Endothelial cell of umbilical vein (primary cell): Measurements from ENCODE around the gene PITPNM1. TPM values are rescaled to one million over a fixed set of nuclear protein-coding genes. Genes with fewer than 3 reads are reported as not detected.
"Not testable (repeated sequence)": the region's sequence is repeated elsewhere in the genome, so short reads cannot be mapped to it uniquely, and the experiment has no call there.

Source experiments
- BruUV-seq: library from RNA; stranded (reverse); fragments of 400-500 nt; replicated peaks from 2 replicates; lab custom pipeline; 2021; lab: Mats Ljungman, UMichigan
- CTCF ChIA-PET: fragments of 300-600, 350-600 bp; sonication (Branson Sonifier 250); formaldehyde crosslinking; loops from one replicate; lab custom pipeline; 2021; ENCODE audit warnings: antibody characterized with exemption, inconsistent platforms; lab: Charles Lee
- POLR2A ChIA-PET: fragments of 300-600, 350-600 bp; sonication (Branson Sonifier 250); formaldehyde crosslinking; loops from one replicate; lab custom pipeline; 2021; ENCODE audit warnings: antibody characterized with exemption, inconsistent platforms; lab: Charles Lee
- DNase-seq: peaks from one replicate; pipeline ENCODE4 v3.0.0-alpha.2; 2011; ENCODE audit warnings: low read depth, low spot score
- FAIRE-seq: peaks from 2 replicates; lab custom pipeline; 2011; peaks lifted over from hg19 to GRCh38; lab: Jason Lieb, UNC
- H2AFZ ChIP-seq: 2 replicates; pipeline ENCODE4 v1.6.0; 2012; ENCODE audit warnings: low read depth, low read length, control low read depth, inconsistent platforms
- H3K27ac ChIP-seq: 2 replicates; pipeline ENCODE4 v1.5.1; 2011; ENCODE audit warnings: low read depth, mild to moderate bottlenecking, control low read depth, low read length, moderate library complexity; ENCODE audit not compliant: insufficient read depth
- H3K27me3 ChIP-seq, 2 experiments: 2 replicates each; pipeline versions ENCODE4 v1.6.0 to v1.6.1; 2011; ENCODE audit warnings: low read length in 2 of 2, mixed read lengths in 1 of 2; ENCODE audit not compliant: control insufficient read depth in 2 of 2, insufficient read depth in 2 of 2
- H3K36me3 ChIP-seq, 2 experiments: 2 replicates in 1 of 2; 3 replicates in 1 of 2; pipeline ENCODE4 v1.5.1; 2011; ENCODE audit warnings: low read length in 2 of 2, mild to moderate bottlenecking in 1 of 2, moderate library complexity in 1 of 2; ENCODE audit not compliant: control insufficient read depth in 2 of 2, insufficient read depth in 2 of 2; ENCODE audit errors: extremely low read depth in 1 of 2
- H3K4me1 ChIP-seq: 3 replicates; pipeline ENCODE4 v1.5.1; 2011; ENCODE audit warnings: mild to moderate bottlenecking, low read length; ENCODE audit not compliant: control insufficient read depth, insufficient read depth; ENCODE audit errors: extremely low read depth
- H3K4me2 ChIP-seq: 2 replicates; pipeline ENCODE4 v1.6.1; 2011; ENCODE audit warnings: low read length, control low read depth, mixed read lengths; ENCODE audit not compliant: insufficient read depth
- H3K4me3 ChIP-seq, 3 experiments: fragments of 200-600 bp in 1 of 3; sonication (generic), shearing (Covaris generic) in 1 of 3; replicated peaks in 1 of 3; 2 replicates each; pipeline ENCODE4 v1.5.1; 2011 to 2016; ENCODE audit warnings: control low read depth in 3 of 3, low read length in 3 of 3, mild to moderate bottlenecking in 2 of 3, inconsistent platforms in 1 of 3, low read depth in 1 of 3, moderate library complexity in 1 of 3; ENCODE audit not compliant: insufficient read depth in 1 of 3
- H3K79me2 ChIP-seq: 2 replicates; pipeline ENCODE4 v1.6.0; 2012; ENCODE audit warnings: low read length, inconsistent platforms; ENCODE audit not compliant: control insufficient read depth, insufficient read depth
- H3K9ac ChIP-seq: replicated peaks from 2 replicates; pipeline ENCODE3; 2011; ENCODE audit warnings: low read length, control low read depth; ENCODE audit not compliant: insufficient read depth; ENCODE audit errors: extremely low read depth
- H3K9me1 ChIP-seq: replicated peaks from 3 replicates; pipeline ENCODE4 v1.6.0; 2011; ENCODE audit warnings: mild to moderate bottlenecking, low read length; ENCODE audit not compliant: control insufficient read depth, insufficient read depth; ENCODE audit errors: extremely low read depth
- H3K9me3 ChIP-seq: replicated peaks from 2 replicates; pipeline ENCODE4 v1.5.1; 2012; ENCODE audit warnings: low read length, inconsistent platforms; ENCODE audit not compliant: control insufficient read depth, insufficient read depth
- H4K20me1 ChIP-seq: replicated peaks from 2 replicates; pipeline ENCODE3; 2011; ENCODE audit warnings: mild to moderate bottlenecking, low read length; ENCODE audit not compliant: control insufficient read depth, insufficient read depth; ENCODE audit errors: extremely low read depth
- EZH2 ChIP-seq: IDR thresholded peaks from 2 replicates; pipeline ENCODE4 v1.6.1; 2012; ENCODE audit warnings: borderline replicate concordance, low read depth, mild to moderate bottlenecking, moderate library complexity, low read length, inconsistent platforms; ENCODE audit not compliant: severe bottlenecking
- FOS ChIP-seq: IDR thresholded peaks from 2 replicates; pipeline ENCODE4 v1.6.1; 2011; ENCODE audit warnings: mild to moderate bottlenecking, low read length, moderate library complexity, borderline replicate concordance; ENCODE audit not compliant: insufficient read depth
- GATA2 ChIP-seq: IDR thresholded peaks from 2 replicates; pipeline ENCODE4 v1.7.0; 2011; ENCODE audit warnings: low read depth, mild to moderate bottlenecking, moderate library complexity, mixed read lengths, low read length; ENCODE audit not compliant: insufficient read length, insufficient read depth
- JUN ChIP-seq: IDR thresholded peaks from 2 replicates; pipeline ENCODE4 v1.6.1; 2011; ENCODE audit warnings: borderline replicate concordance, low read depth; ENCODE audit not compliant: insufficient read length, insufficient read depth
- MYC ChIP-seq: IDR thresholded peaks from one replicate; pipeline ENCODE4 v1.6.1; 2011; ENCODE audit warnings: mild to moderate bottlenecking, low read depth, low read length
- POLR2A ChIP-seq: IDR thresholded peaks from 2 replicates; pipeline ENCODE4 v1.6.1; 2012; ENCODE audit warnings: low read depth, mild to moderate bottlenecking, control low read depth, low read length
- POLR2AphosphoS5 ChIP-seq: IDR thresholded peaks from 2 replicates; pipeline ENCODE4 v1.6.1; 2012; ENCODE audit warnings: low read depth, mild to moderate bottlenecking, control low read depth, low read length, moderate library complexity; ENCODE audit not compliant: insufficient read depth
- dilution Hi-C: fragments of 300-500 bp; cut with MboI; formaldehyde crosslinking; loops from one replicate; pipeline ENCODE4 v1.15.0; 2019; ENCODE audit warnings: low sequenced_read_pairs; ENCODE audit not compliant: extremely low pct_ligation_motif_present
- intact Hi-C: fragments of 100-400 bp; cut with micrococcal nuclease; formaldehyde crosslinking; loops from one replicate; pipeline ENCODE4 v1.10.0; 2022
- polyA plus RNA-seq, 4 experiments: library from polyadenylated mRNA; depleted of rRNA in 3 of 4; stranded (reverse) in 3 of 4; unstranded in 1 of 4; fragments of >200 nt; gene quantifications; 2 replicates each; pipeline versions ENCODE4 v1.2.1 to v1.2.3, GENCODE V29; 2011 to 2012; ENCODE audit warnings: missing spikeins in 1 of 4
- total RNA-seq: library from RNA; stranded (reverse); gene quantifications from 2 replicates; pipeline ENCODE4 v1.2.3, GENCODE V29; 2021
- TF ChIP-seq, protein P1 (sequence below): IDR thresholded peaks from 2 replicates; pipeline ENCODE4 v1.6.1; 2011; ENCODE audit not compliant: insufficient read depth, insufficient read length
- TF ChIP-seq, protein P2 (sequence below), 2 donors: IDR thresholded peaks; 1 replicate in 1 of 2; 2 replicates in 1 of 2; pipeline ENCODE4 v1.5.1; 2011; ENCODE audit warnings: low read length in 2 of 2, mild to moderate bottlenecking in 2 of 2, moderate library complexity in 2 of 2, control low read depth in 1 of 2, inconsistent platforms in 1 of 2, low read depth in 1 of 2; ENCODE audit not compliant: insufficient read depth in 1 of 2; ENCODE audit errors: extremely low read depth in 1 of 2

Gene PITPNM1
- total and polyA plus RNA-seq, 2 donors (not counting 3 experiments of a cell fraction or from before 2014, with no cell fraction given): 16.5 to 26.4 TPM

DNA sequence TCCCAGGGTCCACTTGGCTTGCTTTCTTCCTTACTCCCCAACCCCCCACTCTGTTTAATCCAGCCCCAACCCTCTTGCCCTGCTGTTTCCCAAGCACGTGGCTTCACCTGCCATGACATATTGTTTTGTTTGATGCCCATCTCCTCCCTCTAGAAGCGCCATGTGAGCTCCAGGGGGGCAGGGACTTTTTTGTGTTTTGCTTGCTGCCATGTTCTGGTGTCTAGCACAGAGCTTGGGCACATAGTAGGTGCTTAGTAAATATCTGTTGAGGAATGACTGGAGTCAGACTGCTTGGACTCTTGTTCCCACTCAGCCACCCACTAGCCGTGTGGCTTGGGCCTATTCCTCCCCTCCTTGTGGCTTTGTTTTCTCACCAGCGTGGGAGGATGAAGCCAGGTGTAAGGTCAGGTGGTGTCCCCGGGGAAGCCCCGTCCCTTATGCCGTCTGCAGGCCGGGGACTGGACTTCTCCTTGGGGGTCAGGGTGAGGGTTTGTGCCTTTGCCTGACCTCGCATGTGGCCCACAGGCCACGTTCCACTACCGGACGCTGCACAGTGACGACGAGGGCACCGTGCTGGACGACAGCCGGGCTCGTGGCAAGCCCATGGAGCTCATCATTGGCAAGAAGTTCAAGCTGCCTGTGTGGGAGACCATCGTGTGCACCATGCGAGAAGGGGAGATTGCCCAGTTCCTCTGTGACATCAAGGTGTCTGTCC lies 18.5 kb downstream of the PITPNM1 start:
- no peak overlapping the region for H3K27ac ChIP-seq
- H3K9me3 ChIP-seq: no peaks in the 10 kb centered on the region
- no peak overlapping the region for H3K9ac ChIP-seq
- no peaks in the 10 kb centered on the region for H3K4me1 ChIP-seq
- no peak overlapping the region for H3K4me3 ChIP-seq
- no peak for DNase-seq
- TF ChIP-seq, protein P1, sequence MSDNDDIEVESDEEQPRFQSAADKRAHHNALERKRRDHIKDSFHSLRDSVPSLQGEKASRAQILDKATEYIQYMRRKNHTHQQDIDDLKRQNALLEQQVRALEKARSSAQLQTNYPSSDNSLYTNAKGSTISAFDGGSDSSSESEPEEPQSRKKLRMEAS: no peak
- no peak for TF ChIP-seq POLR2AphosphoS5
- no peak for TF ChIP-seq JUN
- no peak for TF ChIP-seq POLR2A
- TF ChIP-seq FOS: no peak
- no peak for TF ChIP-seq GATA2
- no peak for TF ChIP-seq MYC
- TF ChIP-seq, protein P2, sequence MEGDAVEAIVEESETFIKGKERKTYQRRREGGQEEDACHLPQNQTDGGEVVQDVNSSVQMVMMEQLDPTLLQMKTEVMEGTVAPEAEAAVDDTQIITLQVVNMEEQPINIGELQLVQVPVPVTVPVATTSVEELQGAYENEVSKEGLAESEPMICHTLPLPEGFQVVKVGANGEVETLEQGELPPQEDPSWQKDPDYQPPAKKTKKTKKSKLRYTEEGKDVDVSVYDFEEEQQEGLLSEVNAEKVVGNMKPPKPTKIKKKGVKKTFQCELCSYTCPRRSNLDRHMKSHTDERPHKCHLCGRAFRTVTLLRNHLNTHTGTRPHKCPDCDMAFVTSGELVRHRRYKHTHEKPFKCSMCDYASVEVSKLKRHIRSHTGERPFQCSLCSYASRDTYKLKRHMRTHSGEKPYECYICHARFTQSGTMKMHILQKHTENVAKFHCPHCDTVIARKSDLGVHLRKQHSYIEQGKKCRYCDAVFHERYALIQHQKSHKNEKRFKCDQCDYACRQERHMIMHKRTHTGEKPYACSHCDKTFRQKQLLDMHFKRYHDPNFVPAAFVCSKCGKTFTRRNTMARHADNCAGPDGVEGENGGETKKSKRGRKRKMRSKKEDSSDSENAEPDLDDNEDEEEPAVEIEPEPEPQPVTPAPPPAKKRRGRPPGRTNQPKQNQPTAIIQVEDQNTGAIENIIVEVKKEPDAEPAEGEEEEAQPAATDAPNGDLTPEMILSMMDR (IDR thresholded peaks at IDR 0.05; ENCODE audit: extremely low read depth in 1 of 2, insufficient read depth in 1 of 2, low read depth in 1 of 2, low read length in 2 of 2): no peak
- no peak for TF ChIP-seq EZH2
- H3K36me3 ChIP-seq: peaks cover 0 to 9% of the 10 kb centered on the region in 2 experiments
- POLR2A ChIA-PET: no interaction called here
- dilution Hi-C loops: no loop called here
- H3K9me1 ChIP-seq: no peaks in the 10 kb centered on the region
- H3K4me2 ChIP-seq: no peak overlapping the region
- H2AFZ ChIP-seq: no peak overlapping the region
- H4K20me1 ChIP-seq: no peaks in the 10 kb centered on the region
- FAIRE-seq: no peak
- H3K79me2 ChIP-seq: no peaks in the 10 kb centered on the region
- BruUV-seq: no TSS peak
- intact Hi-C loops: no loop called here
- H3K27me3 ChIP-seq: no peaks in the 10 kb centered on the region
- CTCF ChIA-PET: no interaction called here

DNA sequence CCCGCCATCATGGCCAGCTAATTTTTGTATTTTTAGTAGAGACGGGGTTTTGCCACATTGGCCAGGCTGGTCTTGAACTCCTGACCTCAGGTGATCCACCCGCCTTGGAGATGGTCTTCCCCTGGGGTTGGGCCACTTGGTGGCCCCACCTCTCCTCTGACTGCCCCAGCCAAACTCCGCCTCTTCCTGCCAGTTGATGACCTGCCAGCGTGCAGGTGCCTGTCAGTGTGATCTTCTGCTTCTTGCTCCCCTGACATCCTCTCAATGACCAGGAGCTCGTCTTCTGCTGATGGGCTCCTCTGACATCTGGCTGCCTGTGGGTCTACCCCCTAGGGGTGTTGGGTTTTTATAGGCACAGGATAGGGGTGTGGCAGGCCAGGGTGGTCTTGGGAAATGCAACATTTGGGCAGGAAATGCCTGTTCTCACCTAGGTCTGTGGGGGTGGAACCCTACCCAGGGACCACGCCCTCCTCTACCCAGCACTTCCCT lies 19.2 kb downstream of the PITPNM1 start:
- POLR2A ChIA-PET: interaction anchor here (0.7 kb wide), 1 partner anchor 192 kb away, joined by 5 read pairs; no protein-coding TSS in a partner anchor
- H3K79me2 ChIP-seq, H2AFZ ChIP-seq, H3K9me1 ChIP-seq, H3K27me3 ChIP-seq, H3K9ac ChIP-seq, H3K9me3 ChIP-seq, H3K4me3 ChIP-seq, DNase-seq, H3K27ac ChIP-seq, H3K4me1 ChIP-seq, CTCF ChIA-PET, H3K4me2 ChIP-seq, H4K20me1 ChIP-seq, H3K36me3 ChIP-seq, intact Hi-C loops, dilution Hi-C loops, BruUV-seq: not testable (repeated sequence)
- FAIRE-seq: peak; percentile 85
